PFSK-1 (cell line): ENCODE results near the gene APP.

Experiments used
- POLR2AphosphoS5 ChIP-seq: IDR thresholded peaks from 2 replicates; pipeline ENCODE4 v1.6.1; 2012; ENCODE audit warnings: low read depth, mild to moderate bottlenecking, control low read depth, low read length, moderate library complexity
- SIN3A ChIP-seq: IDR thresholded peaks from 2 replicates; pipeline ENCODE4 v1.6.1; 2012; ENCODE audit warnings: mild to moderate bottlenecking, low read length, moderate library complexity, borderline replicate concordance; ENCODE audit not compliant: insufficient read depth
- TAF1 ChIP-seq: IDR thresholded peaks from 2 replicates; pipeline ENCODE4 v1.6.1; 2012; ENCODE audit warnings: low read length, control low read depth, borderline replicate concordance; ENCODE audit not compliant: insufficient read depth

GRCh38 chr21:26020510-26020909, 150.1 kb downstream of the APP start:
- TF ChIP-seq TAF1 (no peak), SIN3A (no peak), POLR2AphosphoS5 (no peak)
